Heart left ventricle (tissue), 16 donors: Measurements from ENCODE around the gene CILP2. TPM values are rescaled to one million over a fixed set of nuclear protein-coding genes. Genes with fewer than 3 reads are reported as not detected.

Experiments used
- ATAC-seq, 4 donors: fragments of 200-7000 bp; cut with Tn5 transposase; one replicate each; pipeline ENCODE4 v1.9.1; 2020 to 2022; ENCODE audit warnings: moderate library complexity in 4 of 4, mild to moderate bottlenecking in 3 of 4, moderate number of reproducible peaks in 1 of 4
- DNase-seq, 5 donors: peaks; one replicate each; pipeline ENCODE4 v3.0.0-alpha.2; 2020
- H3K27ac ChIP-seq, 12 donors: fragments of 200-600 bp; sonication (generic) in 4 of 12; one replicate each; pipeline versions ENCODE4 v1.5.0 to v1.8.0; 2016 to 2022; ENCODE audit warnings: mild to moderate bottlenecking in 2 of 12
- H3K27me3 ChIP-seq, 9 donors: fragments of 200-600 bp; sonication (generic) in 2 of 9; one replicate each; pipeline versions ENCODE4 v1.5.1 to v1.8.0; 2016 to 2022; ENCODE audit warnings: mild to moderate bottlenecking in 3 of 9
- H3K36me3 ChIP-seq, 9 donors: fragments of 200-600 bp; sonication (generic) in 2 of 9; one replicate each; pipeline versions ENCODE4 v1.5.0 to v1.8.0; 2018 to 2022; ENCODE audit warnings: mild to moderate bottlenecking in 2 of 9
- H3K4me1 ChIP-seq, 12 donors: fragments of 200-600 bp; sonication (generic) in 4 of 12; one replicate each; pipeline versions ENCODE4 v1.5.0 to v1.8.0; 2016 to 2022; ENCODE audit warnings: mild to moderate bottlenecking in 3 of 12
- H3K4me3 ChIP-seq, 12 donors: fragments of 200-600 bp; sonication (generic) in 4 of 12; one replicate each; pipeline versions ENCODE4 v1.5.0 to v1.8.0; 2017 to 2022; ENCODE audit warnings: mild to moderate bottlenecking in 9 of 12, moderate library complexity in 4 of 12
- H3K9me3 ChIP-seq, 12 donors: fragments of 200-600 bp; sonication (generic) in 4 of 12; one replicate each; pipeline versions ENCODE4 v1.5.0 to v1.8.0; 2016 to 2022; ENCODE audit warnings: mild to moderate bottlenecking in 1 of 12
- CTCF ChIP-seq, 12 donors: fragments of 200-600 bp; sonication (generic) in 4 of 12; IDR thresholded peaks; one replicate each; pipeline versions ENCODE4 v1.5.0 to v1.8.0; 2018 to 2022; ENCODE audit warnings: antibody characterized with exemption in 12 of 12, mild to moderate bottlenecking in 5 of 12
- POLR2A ChIP-seq, 2 donors: fragments of 450-650 bp; IDR thresholded peaks; one replicate each; pipeline ENCODE4 v1.6.1; 2017; ENCODE audit warnings: antibody characterized with exemption in 2 of 2, mild to moderate bottlenecking in 2 of 2, moderate library complexity in 2 of 2
- WGBS, 4 donors: extraction: QIAGEN DNeasy Blood & Tissue Kit in 2 of 4; methylation state at CpG; one replicate each; pipeline versions ENCODE4 v1.1.5 to v1.1.7; 2013 to 2018; 5-methylcytosine and 5-hydroxymethylcytosine counted together
- intact Hi-C, 10 donors: fragments of 100-400 bp; cut with DNase I; formaldehyde crosslinking; loops; one replicate each; pipeline versions ENCODE4 v1.11.1 to v1.14.2; 2022
- long read RNA-seq, 3 donors: library from polyadenylated mRNA; unstranded; transcript quantifications; one replicate each; pipeline ENCODE4 v2.0.0, GENCODE V29; 2020 to 2021
- polyA plus RNA-seq, 2 donors: library from polyadenylated mRNA; stranded (reverse); fragments of 200-250 nt; gene quantifications; one replicate each; pipeline ENCODE4 v1.2.3, GENCODE V29; 2013
- total RNA-seq, 9 donors: library from RNA; depleted of rRNA in 2 of 9; stranded (reverse); fragments of >200 nt in 2 of 9; fragmentation: NEBNext Ultra II Directional in 3 of 9; extraction: Animal tissue kit (Norgen Biotek cat#: 25700) in 3 of 9; gene quantifications; one replicate each; pipeline versions ENCODE4 v1.1.0 to v1.2.4, GENCODE V29; 2016 to 2023
- donor health status: ischemic (EF 13 %, LVEDD 7.1; RV severe dilation, severe dysfunction).
- donor health status: healthy with polysubstance abuse.
- donor health status: DM: no; HTN: yes; CAD: no.
- donor health status: DM: no; HTN: no; CAD: no.
- donor health status: ischemic (EF 25% LVEDD 6.9; RV normal size, moderate dysfunction).
- donor health status: ischemic (EF 25% LVEDD 5.7; RV mildly dilated, moderate dysfunction).
- donor health status: healthy.
- donor health status: DM: yes; HTN: yes; CAD: no.
- donor health status: ischemic (EF 35%, LVEDD 5.7; RV mildly dilated, moderate dysfunction).
- donor health status: nonischemic (EF 11% LVEDD 7.7; RV severe dilation, severe dysfunction).
- donor health status: DM: yes; HTN: yes; CAD: no.
- donor health status: PGD.
- donor health status: ischemic (EF 29% LVEDD 5.4; RV normal size, mild dysfunction).
- donor health status: nonischemic (EF 23%, LVEDD 6.1; RV moderate dilation, normal function).

CILP2 gene
- total RNA-seq (under 1 TPM in 7 of 9 donors, not detected in 2; 0.07 to 0.61 (median 0.22) TPM), polyA plus RNA-seq (under 1 TPM; 0.08 to 0.24 TPM)
- long read RNA-seq, donor 1, partial matches to known transcripts, result 0 of 1 reads
- long read RNA-seq, donor 1, other reads (novel, unspliced or antisense), result 1 of 1 reads
- long read RNA-seq, donor 2, result 0 reads
- long read RNA-seq, donor 3, partial matches to known transcripts, result 0 of 1 reads
- long read RNA-seq, donor 3, other reads (novel, unspliced or antisense), result 1 of 1 reads

- Histone ChIP-seq H3K9me3 (no peaks in the 10 kb centered on the region), H3K27me3 (peaks cover 19 to 56% (median 28%) of the 10 kb centered on the region in 9 donors), H3K4me1 (peaks cover 4 to 31% (median 14%) of the 10 kb centered on the region in 12 donors), H3K36me3 (peaks cover 0 to 5% (median 0%) of the 10 kb centered on the region in 9 donors), H3K27ac (no peak within 1 kb of the TSS), H3K4me3 (peak within 1 kb of the TSS in 11 of 12 donors; percentile 1 to 52 (median 37))
- ATAC-seq, result peak in 2 of 4 donors; percentile 18 to 21
- intact Hi-C loops, result loop anchor here in 5 of 10 donors (10.0 kb wide), 3 partner anchors 397 to 737 kb away; no protein-coding TSS in a partner anchor
- 3 to 11% (median 4%) methylated on average over 23 to 56 of the region's 56 CpGs for WGBS, 4 donors
- DNase-seq, result peak in 1 of 5 donors; percentile 24
- TF ChIP-seq POLR2A (IDR thresholded peaks at IDR 0.05), result no peak
- TF ChIP-seq CTCF (IDR thresholded peaks at IDR 0.05), result no peak
These were observed at the start of gene CILP2 for GRCh38 chr19:19538061-19538784. Gene CILP2 (plus strand): TSS chr19:19538265. CDS start chr19:19538350, 85 bp downstream.

- H3K4me1 ChIP-seq, result peaks cover 10 to 60% (median 45%) of the 10 kb centered on the region in 12 donors
- intact Hi-C loops, result loop anchor here in 3 of 10 donors (1.0 to 10.0 kb wide), 4 partner anchors 82 to 344 kb away; partner anchors contain the start of gene GATAD2A (in 1 of the 3)
- H3K9me3 ChIP-seq, result no peaks in the 10 kb centered on the region
- WGBS, 4 donors, result 36 to 47% (median 40%) methylated on average over 13 to 14 of the region's 14 CpGs
- H3K4me3 ChIP-seq, result peak overlapping the region in 8 of 12 donors; percentile 1 to 40 (median 25)
- no peaks in the 10 kb centered on the region for H3K27me3 ChIP-seq
- DNase-seq (peak; percentile 77 to 84 (median 79)), ATAC-seq (peak; percentile 10 to 68 (median 56))
- TF ChIP-seq POLR2A (IDR thresholded peaks at IDR 0.05), result no peak
- TF ChIP-seq CTCF (IDR thresholded peaks at IDR 0.05), result no peak
- H3K27ac ChIP-seq, result peak overlapping the region; percentile 38 to 94 (median 70)
- peaks cover 0 to 39% (median 17%) of the 10 kb centered on the region in 9 donors for H3K36me3 ChIP-seq
These were observed 49.0 kb upstream of the CILP2 start for GRCh38 chr19:19488875-19489690.

GRCh38 chr19:19489804-19490204 lies 48.3 kb upstream of the CILP2 start:
- intact Hi-C loops, result loop anchor here (1.0 to 10.0 kb wide), 11 partner anchors 81 to 345 kb away; partner anchors contain the start of genes GATAD2A (in 5 of the 10), BORCS8 (in 1 of the 10) and RFXANK (in 1 of the 10)
- peak in 3 of 4 donors; percentile 3 to 6 (median 6) for ATAC-seq
- Histone ChIP-seq H3K4me1 (peaks cover 10 to 55% (median 43%) of the 10 kb centered on the region in 12 donors), H3K27me3 (no peaks in the 10 kb centered on the region), H3K36me3 (peaks cover 0 to 46% (median 25%) of the 10 kb centered on the region in 9 donors), H3K9me3 (no peaks in the 10 kb centered on the region), H3K4me3 (peak overlapping the region in 4 of 12 donors; percentile 1 to 40 (median 32)), H3K27ac (peak overlapping the region; percentile 14 to 94 (median 70))
- DNase-seq, result peak in 1 of 5 donors; percentile 27
- 54 to 59% (median 56%) methylated on average over 7 to 9 of the region's 9 CpGs for WGBS, 4 donors
- TF ChIP-seq CTCF (IDR thresholded peaks at IDR 0.05) (no peak), POLR2A (IDR thresholded peaks at IDR 0.05) (no peak)
